Activated T-helper 1 cell treated with anti-CD3 and anti-CD28 coated beads, Interleukin-12 subunit alpha, Interleukin-12 subunit beta, Interleukin-2, Interleukin-4 antibody, amounts not matched to agents 30 ng/mL and 10 ng/mL and 1 ng/mL, durations not matched to agents 14 hours and 24 hours and 36 hours (primary cell): ENCODE data around the gene FZD1. TPM values are rescaled to one million over a fixed set of nuclear protein-coding genes. Genes with fewer than 3 reads are reported as not detected.

Source experiments
- DNase-seq: peaks from one replicate; pipeline ENCODE4 v3.0.0; 2021; ENCODE audit warnings: low spot score
- H3K27ac Mint-ChIP-seq: one replicate; pipeline ENCODE4 v1.8.0; 2021; ENCODE audit warnings: mild to moderate bottlenecking, mixed read lengths
- H3K27me3 Mint-ChIP-seq: one replicate; pipeline ENCODE4 v1.8.0; 2022; ENCODE audit warnings: mild to moderate bottlenecking, moderate library complexity, mixed read lengths; ENCODE audit not compliant: insufficient read depth
- H3K36me3 Mint-ChIP-seq: one replicate; pipeline ENCODE4 v1.8.0; 2021; ENCODE audit warnings: low read depth, mixed read lengths
- H3K4me1 Mint-ChIP-seq: one replicate; pipeline ENCODE4 v1.8.0; 2021; ENCODE audit warnings: low read depth, mixed read lengths
- H3K4me3 Mint-ChIP-seq: one replicate; pipeline ENCODE4 v1.8.0; 2021; ENCODE audit warnings: mild to moderate bottlenecking, moderate library complexity, mixed read lengths
- H3K9me3 Mint-ChIP-seq: one replicate; pipeline ENCODE4 v1.8.0; 2021; ENCODE audit warnings: mixed read lengths
- intact Hi-C: fragments of 100-400 bp; cut with micrococcal nuclease; formaldehyde crosslinking; loops from one replicate; pipeline ENCODE4 v1.15.1; 2024
- total RNA-seq: library from RNA; stranded (reverse); gene quantifications from 2 replicates; pipeline ENCODE4 v1.2.3, GENCODE V29; 2022

FZD1 gene
- 0.70 and 0.86 TPM in 2 replicates for total RNA-seq

DNA sequence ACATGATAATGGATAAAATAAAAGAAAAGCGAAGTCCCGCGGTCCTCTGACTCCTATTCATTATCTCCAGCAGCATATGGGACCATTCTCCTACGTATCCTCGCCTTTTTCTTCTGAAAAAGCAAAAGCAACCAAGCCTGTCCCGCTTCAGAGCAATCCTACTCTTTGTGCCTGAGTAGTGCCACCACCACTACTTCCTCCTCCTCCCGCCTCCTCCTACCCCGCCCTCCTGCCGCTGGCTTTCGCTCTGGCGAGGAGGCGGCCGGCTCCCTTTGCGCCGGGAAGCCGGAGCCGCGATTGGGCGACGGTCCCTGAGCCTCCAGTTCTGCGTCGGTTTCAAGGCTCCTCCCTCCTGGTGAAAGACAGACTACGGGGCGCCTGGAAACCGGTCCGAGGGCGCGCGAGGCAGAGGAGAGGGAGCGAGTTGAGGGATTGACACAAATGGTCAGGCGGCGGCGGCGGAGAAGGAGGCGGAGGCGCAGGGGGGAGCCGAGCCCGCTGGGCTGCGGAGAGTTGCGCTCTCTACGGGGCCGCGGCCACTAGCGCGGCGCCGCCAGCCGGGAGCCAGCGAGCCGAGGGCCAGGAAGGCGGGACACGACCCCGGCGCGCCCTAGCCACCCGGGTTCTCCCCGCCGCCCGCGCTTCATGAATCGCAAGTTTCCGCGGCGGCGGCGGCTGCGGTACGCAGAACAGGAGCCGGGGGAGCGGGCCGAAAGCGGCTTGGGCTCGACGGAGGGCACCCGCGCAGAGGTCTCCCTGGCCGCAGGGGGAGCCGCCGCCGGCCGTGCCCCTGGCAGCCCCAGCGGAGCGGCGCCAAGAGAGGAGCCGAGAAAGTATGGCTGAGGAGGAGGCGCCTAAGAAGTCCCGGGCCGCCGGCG lies at the start of gene FZD1:
FZD1 (plus strand) TSS at position 388 of the 878 bp plus-strand sequence; CDS start at position 836, 448 bp downstream.
- intact Hi-C loops: loop anchor here (1.0 to 5.0 kb wide), 4 partner anchors 177 to 1183 kb away; partner anchors contain the start of genes AKAP9, GATAD1 and MTERF1
- no peaks in the 10 kb centered on the region for H3K36me3 Mint-ChIP-seq
- H3K27ac Mint-ChIP-seq: peak within 1 kb of the TSS; percentile 74
- H3K4me1 Mint-ChIP-seq: no peaks in the 10 kb centered on the region
- peak; percentile 66 for DNase-seq
- H3K9me3 Mint-ChIP-seq: no peaks in the 10 kb centered on the region
- H3K27me3 Mint-ChIP-seq: peaks cover 47% of the 10 kb centered on the region
- H3K4me3 Mint-ChIP-seq: peak within 1 kb of the TSS; percentile 88

DNA sequence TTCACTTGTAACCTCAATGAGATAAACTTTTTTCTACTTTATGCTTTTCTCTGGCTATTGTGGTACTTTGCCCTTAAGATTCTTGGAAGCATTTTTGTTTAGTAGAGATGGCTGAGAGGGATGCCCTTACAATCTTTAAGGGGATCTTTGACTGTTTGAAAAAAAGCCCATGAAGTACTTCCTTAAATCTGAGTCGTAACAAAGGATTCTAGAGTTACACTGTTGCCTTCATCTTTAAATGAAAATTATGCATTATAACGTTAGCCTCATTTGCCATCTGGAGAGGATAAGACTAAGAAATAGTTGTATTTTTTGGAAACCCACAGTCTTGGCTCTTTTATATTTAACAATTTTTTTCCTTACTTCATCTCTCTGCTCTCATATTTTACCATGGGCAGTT lies 37.8 kb upstream of the FZD1 start:
- intact Hi-C loops: no loop called here
- H3K36me3 Mint-ChIP-seq: no peaks in the 10 kb centered on the region
- H3K27me3 Mint-ChIP-seq: no peaks in the 10 kb centered on the region
- no peak overlapping the region for H3K4me3 Mint-ChIP-seq
- H3K4me1 Mint-ChIP-seq: no peaks in the 10 kb centered on the region
- H3K9me3 Mint-ChIP-seq: no peaks in the 10 kb centered on the region
- no peak overlapping the region for H3K27ac Mint-ChIP-seq
- DNase-seq: no peak

DNA sequence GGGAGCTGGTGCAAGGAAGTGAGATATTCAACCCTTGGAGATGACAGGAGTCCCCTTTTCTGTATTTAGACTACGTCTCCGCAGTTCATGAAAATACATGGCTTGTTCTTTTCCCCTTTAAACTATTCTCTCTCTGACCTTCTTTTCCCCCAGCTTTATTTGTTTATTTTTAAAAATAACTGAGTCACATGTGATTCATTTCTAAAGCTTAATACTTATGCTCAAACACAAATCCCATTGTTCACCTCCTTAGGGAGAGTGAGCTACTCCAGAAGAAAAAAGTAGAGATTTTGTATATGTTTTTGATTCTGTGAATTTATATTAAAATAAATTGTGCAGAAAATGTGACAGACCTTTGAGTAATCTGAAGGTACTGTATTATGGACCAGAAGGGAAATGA lies 35.9 kb upstream of the FZD1 start:
- H3K9me3 Mint-ChIP-seq: no peaks in the 10 kb centered on the region
- H3K4me1 Mint-ChIP-seq: no peaks in the 10 kb centered on the region
- H3K27me3 Mint-ChIP-seq: no peaks in the 10 kb centered on the region
- no peak for DNase-seq
- no peaks in the 10 kb centered on the region for H3K36me3 Mint-ChIP-seq
- no peak overlapping the region for H3K27ac Mint-ChIP-seq
- intact Hi-C loops: no loop called here
- H3K4me3 Mint-ChIP-seq: no peak overlapping the region

DNA sequence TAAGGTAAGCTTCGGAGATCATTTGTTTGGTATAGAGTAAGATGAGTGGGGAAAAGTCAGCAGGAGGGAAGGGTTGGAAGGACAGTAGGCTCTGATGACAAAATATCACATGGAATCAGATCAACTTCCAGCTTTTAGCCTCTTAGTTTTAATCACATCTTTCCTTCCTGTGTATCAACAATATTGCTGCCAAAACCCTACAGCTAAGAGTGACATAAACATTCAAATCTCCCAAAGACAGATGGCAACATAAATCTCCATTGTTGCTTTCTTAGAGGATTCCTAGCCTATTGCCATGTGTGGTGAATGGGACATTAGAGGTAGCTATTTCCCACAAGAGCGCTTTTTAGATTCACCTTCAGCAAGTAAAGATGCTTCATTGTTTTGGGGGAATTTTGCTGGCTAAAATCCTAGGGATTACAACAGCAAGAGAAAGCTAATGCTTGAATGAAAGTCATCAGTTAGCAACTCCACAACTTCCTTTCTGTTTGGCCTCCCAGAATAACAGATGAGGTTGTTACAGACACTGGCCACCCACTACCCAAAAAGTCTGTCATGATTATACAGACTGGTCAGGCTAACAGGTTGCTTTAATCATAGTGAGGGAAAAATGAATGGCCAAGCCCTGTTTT lies 35.2 kb upstream of the FZD1 start:
- no peaks in the 10 kb centered on the region for H3K36me3 Mint-ChIP-seq
- H3K4me3 Mint-ChIP-seq: no peak overlapping the region
- intact Hi-C loops: no loop called here
- DNase-seq: no peak
- H3K27me3 Mint-ChIP-seq: no peaks in the 10 kb centered on the region
- H3K27ac Mint-ChIP-seq: no peak overlapping the region
- H3K4me1 Mint-ChIP-seq: no peaks in the 10 kb centered on the region
- H3K9me3 Mint-ChIP-seq: no peaks in the 10 kb centered on the region

DNA sequence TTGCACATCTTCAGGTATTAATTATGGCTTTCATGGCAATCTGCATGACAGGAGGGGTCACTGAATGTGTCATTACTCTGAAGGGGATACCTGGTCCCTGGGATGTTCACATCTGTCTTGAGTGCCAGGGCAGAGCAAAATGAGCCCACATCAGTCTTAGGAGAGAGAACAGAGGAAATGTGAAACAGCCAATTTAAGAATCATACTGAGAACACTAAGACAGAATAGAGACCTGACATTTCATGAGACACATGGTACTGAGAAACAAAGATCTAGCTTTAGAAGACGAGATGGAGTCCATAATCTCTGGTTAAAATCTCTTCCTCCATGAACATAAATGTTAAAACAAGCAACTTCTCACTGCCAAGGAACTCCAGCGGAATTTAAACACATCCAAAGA lies 34.1 kb upstream of the FZD1 start:
- intact Hi-C loops: no loop called here
- Mint-ChIP-seq H3K4me1 (no peaks in the 10 kb centered on the region), H3K9me3 (no peaks in the 10 kb centered on the region), H3K4me3 (no peak overlapping the region), H3K27me3 (no peaks in the 10 kb centered on the region), H3K36me3 (no peaks in the 10 kb centered on the region), H3K27ac (no peak overlapping the region)
- no peak for DNase-seq

DNA sequence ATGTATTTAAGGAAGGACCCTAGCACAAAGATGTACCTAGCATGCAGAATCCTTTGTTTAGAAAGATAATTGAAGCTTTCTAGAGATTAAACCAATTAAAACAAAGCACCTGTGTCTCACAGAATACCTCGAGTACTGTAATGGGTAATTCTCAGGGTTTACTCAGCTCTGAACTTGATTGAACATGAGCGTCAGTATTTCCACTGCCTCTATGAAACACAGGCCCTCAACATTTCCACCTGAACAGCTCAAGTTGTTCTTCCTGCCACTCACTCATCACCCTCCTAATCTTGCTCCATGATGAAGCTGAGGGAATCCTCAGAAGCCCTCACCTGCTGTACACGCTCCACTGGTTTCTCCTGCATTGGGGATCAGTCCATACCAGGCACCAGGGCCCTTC lies 33.7 kb upstream of the FZD1 start:
- Mint-ChIP-seq H3K4me1 (no peaks in the 10 kb centered on the region), H3K4me3 (no peak overlapping the region), H3K27me3 (no peaks in the 10 kb centered on the region), H3K9me3 (no peaks in the 10 kb centered on the region), H3K36me3 (no peaks in the 10 kb centered on the region), H3K27ac (no peak overlapping the region)
- intact Hi-C loops: no loop called here
- no peak for DNase-seq

DNA sequence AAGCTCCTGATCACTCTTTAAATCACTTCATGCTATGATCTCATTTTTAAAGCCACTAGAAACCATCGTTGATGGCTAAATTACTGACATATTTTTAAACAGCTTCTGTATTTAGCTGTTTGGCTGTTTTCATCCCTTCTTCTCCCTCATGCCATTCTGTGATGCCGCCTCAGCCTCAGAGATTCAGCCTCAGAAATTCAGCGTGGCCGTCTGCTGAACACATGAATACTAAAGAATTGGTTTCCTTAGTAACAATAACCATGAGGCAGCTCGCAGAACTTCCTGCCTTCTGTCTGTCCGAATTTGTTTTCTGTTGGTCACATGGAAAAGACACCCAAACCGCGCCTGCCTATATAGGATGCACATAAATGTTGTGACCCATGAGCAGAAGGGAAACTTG lies 31.0 kb upstream of the FZD1 start:
- H3K4me3 Mint-ChIP-seq: no peak overlapping the region

DNA sequence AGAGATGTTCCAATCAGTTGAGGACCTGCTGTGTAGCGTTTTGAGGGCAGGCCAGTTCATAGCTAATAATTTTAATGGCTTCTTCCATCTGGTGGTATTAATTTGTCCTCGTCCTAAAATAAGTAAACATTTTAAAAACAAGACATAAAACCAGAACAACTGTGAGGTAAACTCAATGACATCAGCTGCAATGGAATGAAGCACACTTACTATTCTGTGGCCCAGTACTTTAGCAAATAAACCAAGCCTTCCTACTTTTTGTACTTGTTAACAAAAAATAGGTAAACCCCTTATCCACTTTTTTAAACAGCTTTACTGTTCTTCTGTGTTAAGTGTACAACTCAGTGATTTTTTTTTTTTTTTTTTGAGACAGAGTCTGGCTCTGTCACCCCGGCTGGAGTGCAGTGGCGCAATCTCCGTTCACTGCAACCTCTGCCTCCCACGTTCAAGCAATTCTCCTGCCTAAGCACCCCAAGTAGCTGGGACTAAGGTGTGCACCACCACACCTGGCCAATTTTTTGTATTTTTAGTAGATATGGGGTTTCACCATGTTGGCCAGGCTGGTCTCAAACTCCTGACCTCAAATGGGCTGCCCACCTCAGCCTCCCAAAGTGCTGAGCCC lies 28.9 kb upstream of the FZD1 start:
- DNase-seq: no peak
- intact Hi-C loops: no loop called here
- Mint-ChIP-seq H3K27me3 (peaks cover 2% of the 10 kb centered on the region), H3K4me3 (no peak overlapping the region), H3K9me3 (no peaks in the 10 kb centered on the region), H3K27ac (no peak overlapping the region), H3K36me3 (no peaks in the 10 kb centered on the region), H3K4me1 (no peaks in the 10 kb centered on the region)

More for the DNA sequence above, 31.0 kb upstream of the FZD1 start:
- H3K36me3 Mint-ChIP-seq: no peaks in the 10 kb centered on the region
- H3K27ac Mint-ChIP-seq: no peak overlapping the region
- H3K9me3 Mint-ChIP-seq: no peaks in the 10 kb centered on the region
- no peaks in the 10 kb centered on the region for H3K27me3 Mint-ChIP-seq
- no peak for DNase-seq
- H3K4me1 Mint-ChIP-seq: no peaks in the 10 kb centered on the region
- intact Hi-C loops: no loop called here

DNA sequence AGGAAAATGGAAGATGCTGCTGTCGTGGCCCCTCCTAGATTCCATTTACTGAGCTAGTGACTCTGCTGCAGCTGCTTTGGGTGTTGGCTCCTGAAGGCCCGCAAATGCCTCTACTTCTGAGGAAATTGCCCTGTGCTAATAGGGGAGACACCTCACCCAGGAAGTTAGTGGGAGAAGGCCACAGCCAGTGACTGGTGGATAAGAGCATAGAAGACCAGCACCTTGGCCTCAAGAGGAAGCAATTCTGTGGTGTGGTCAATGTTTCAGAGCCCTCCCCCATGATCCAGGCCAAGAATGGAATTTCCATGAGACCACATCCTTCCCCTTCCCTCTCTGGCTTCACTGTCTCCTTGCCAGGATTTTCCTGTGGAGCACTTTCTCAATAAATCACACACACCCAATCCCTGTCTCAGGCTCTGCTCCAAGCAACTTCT lies 25.0 kb upstream of the FZD1 start:
- intact Hi-C loops: no loop called here
- Mint-ChIP-seq H3K27ac (no peak overlapping the region), H3K4me1 (no peaks in the 10 kb centered on the region), H3K9me3 (no peaks in the 10 kb centered on the region), H3K36me3 (no peaks in the 10 kb centered on the region), H3K4me3 (no peak overlapping the region), H3K27me3 (peaks cover 5% of the 10 kb centered on the region)
- DNase-seq: no peak

DNA sequence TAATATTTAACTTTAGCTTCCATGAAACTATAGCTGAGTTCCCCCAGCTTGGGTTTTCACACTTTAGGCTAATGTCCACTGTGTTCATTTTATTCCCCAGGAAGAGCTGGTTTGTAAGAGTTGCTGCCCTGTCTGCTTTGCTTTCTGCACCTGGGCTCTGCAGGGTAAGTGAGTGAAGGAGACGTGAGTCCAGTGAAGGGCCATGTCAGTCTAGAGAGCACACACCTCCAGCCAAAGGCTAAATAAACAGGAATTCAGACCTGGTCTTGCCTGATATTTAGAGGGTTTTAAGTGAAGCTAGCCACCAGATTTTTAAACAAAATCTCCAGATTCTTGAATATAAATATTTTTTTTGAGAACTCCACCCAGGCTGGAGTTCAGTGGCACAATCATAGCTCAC lies 24.5 kb upstream of the FZD1 start:
- no peak for DNase-seq
- Mint-ChIP-seq H3K27ac (no peak overlapping the region), H3K4me1 (no peaks in the 10 kb centered on the region), H3K9me3 (no peaks in the 10 kb centered on the region), H3K27me3 (peaks cover 5% of the 10 kb centered on the region), H3K36me3 (no peaks in the 10 kb centered on the region), H3K4me3 (no peak overlapping the region)
- intact Hi-C loops: no loop called here

DNA sequence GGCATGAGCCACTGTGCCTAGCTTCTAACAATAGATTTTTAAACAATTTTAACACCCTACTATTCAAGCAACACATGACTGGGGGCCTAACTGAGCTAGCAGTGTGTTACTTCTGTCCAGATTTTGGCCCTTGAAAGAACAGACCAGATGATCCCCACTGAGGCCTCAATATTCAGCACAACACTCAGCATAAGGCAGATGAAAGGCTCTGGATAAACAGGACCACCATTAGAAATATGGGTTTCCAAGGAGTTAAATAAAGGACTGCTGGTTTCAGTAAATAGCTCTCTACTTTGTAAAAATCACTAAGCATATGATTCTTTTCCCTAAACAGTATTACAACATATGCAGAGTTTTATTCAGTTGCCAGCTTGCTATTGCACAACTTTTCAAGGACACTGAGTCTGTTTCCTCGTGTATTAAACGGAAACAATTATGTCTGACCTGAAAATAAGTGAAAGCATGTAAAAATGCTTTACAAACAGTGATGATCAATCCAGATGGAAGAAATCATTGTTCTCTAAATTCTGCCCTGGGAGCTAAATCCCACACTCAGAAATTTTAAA lies 23.8 kb upstream of the FZD1 start:
- Mint-ChIP-seq H3K27me3 (peaks cover 5% of the 10 kb centered on the region), H3K9me3 (no peaks in the 10 kb centered on the region), H3K4me1 (no peaks in the 10 kb centered on the region), H3K4me3 (no peak overlapping the region), H3K27ac (no peak overlapping the region), H3K36me3 (no peaks in the 10 kb centered on the region)
- intact Hi-C loops: no loop called here
- DNase-seq: no peak

DNA sequence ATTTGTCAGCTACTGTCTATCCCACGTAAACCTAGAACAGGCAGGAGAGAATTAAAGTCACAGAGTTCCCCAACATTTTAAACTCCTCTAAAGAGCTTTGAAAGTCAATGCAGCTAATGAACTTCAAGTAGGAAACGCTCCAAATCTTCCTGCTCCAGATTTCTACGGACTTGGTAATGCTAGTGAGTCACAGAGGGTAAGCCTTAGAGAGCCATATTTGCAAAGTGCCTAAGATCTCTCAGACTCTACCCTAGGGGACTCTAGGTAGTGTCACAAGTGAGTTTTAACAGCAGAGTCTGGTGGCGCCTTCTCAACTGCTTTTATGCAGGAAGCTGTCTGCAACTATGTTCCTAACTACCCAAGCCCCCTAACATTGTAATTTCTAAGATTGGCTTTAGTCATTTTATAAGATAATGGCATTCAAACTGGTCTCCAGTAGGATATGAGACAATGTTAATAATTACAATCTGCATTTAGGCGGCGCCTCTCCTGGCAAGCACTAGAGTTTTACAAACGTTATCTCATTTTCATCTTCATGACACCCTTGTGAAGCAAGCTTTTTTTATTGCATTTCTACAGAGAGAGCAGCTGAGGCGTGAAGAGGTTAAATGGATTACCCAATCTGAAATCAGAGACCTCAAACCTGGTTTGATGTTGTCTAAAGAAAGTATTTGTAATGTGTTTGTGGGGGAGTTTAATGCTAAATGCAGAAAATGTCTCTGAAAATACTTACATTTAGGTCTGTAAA lies 22.0 kb upstream of the FZD1 start:
- Mint-ChIP-seq H3K4me1 (no peaks in the 10 kb centered on the region), H3K4me3 (no peak overlapping the region), H3K27me3 (peaks cover 5% of the 10 kb centered on the region), H3K36me3 (no peaks in the 10 kb centered on the region), H3K9me3 (no peaks in the 10 kb centered on the region), H3K27ac (no peak overlapping the region)
- intact Hi-C loops: no loop called here
- no peak for DNase-seq
